ENCODE measurements around the gene FAM156A.

GRCh38 chrX:52988985-52989917, 30.9 kb upstream of the FAM156A start:
- no peak for TF ChIP-seq CTCF (IDR thresholded peaks at IDR 0.05 in 8 of 11, conservative IDR thresholded peaks at IDR 0.05 in 3 of 11)
- no peak for TF ChIP-seq POLR2AphosphoS5 (IDR thresholded peaks at IDR 0.05)

Data from spleen (tissue), 7 donors.